Mesothelial cell of epicardium (in vitro differentiated cells): ENCODE results near the gene OBSCN. TPM values are rescaled to one million over a fixed set of nuclear protein-coding genes. Genes with fewer than 3 reads are reported as not detected.

ENCODE experiments used
- DNase-seq, 2 experiments: peaks; one replicate each; pipeline ENCODE4 v3.0.0; 2021; ENCODE audit warnings: low spot score in 2 of 2; ENCODE audit not compliant: unreplicated experiment in 2 of 2
- H3K27ac Mint-ChIP-seq: 2 replicates; pipeline ENCODE4 v1.8.0; 2021; ENCODE audit warnings: mixed read lengths
- H3K27me3 Mint-ChIP-seq: 2 replicates; pipeline ENCODE4 v1.8.0; 2021; ENCODE audit warnings: low read depth, mixed read lengths
- H3K36me3 Mint-ChIP-seq: 2 replicates; pipeline ENCODE4 v1.8.0; 2021; ENCODE audit warnings: mixed read lengths
- H3K4me1 Mint-ChIP-seq: 2 replicates; pipeline ENCODE4 v1.8.0; 2021; ENCODE audit warnings: mixed read lengths
- H3K4me3 Mint-ChIP-seq: 2 replicates; pipeline ENCODE4 v1.8.0; 2021; ENCODE audit warnings: mild to moderate bottlenecking, moderate library complexity, mixed read lengths
- H3K9me3 Mint-ChIP-seq: 2 replicates; pipeline ENCODE4 v1.8.0; 2021; ENCODE audit warnings: mixed read lengths
- CTCF ChIP-seq: fragments of 200-600 bp; sonication (generic); IDR thresholded peaks from one replicate; pipeline ENCODE4 v1.5.0; 2021; ENCODE audit warnings: antibody characterized with exemption; ENCODE audit not compliant: unreplicated experiment
- total RNA-seq: library from RNA; stranded (reverse); gene quantifications from 3 replicates; pipeline ENCODE4 v1.2.1, GENCODE V29; 2021

The OBSCN gene
- total RNA-seq, 1 donor from 2014 or later = 113 TPM

GRCh38 chr1:228350831-228351781 is 143.3 kb downstream of the OBSCN start:
- peaks cover 3% of the 10 kb centered on the region for H3K4me1 Mint-ChIP-seq
- no peaks in the 10 kb centered on the region for H3K9me3 Mint-ChIP-seq
- no peak overlapping the region for H3K4me3 Mint-ChIP-seq
- H3K27me3 Mint-ChIP-seq = no peaks in the 10 kb centered on the region
- no peak overlapping the region for H3K27ac Mint-ChIP-seq
- H3K36me3 Mint-ChIP-seq = peaks cover 1% of the 10 kb centered on the region
- TF ChIP-seq CTCF = no peak
- DNase-seq = no peak

GRCh38 chr1:228351850-228352249 is 144.0 kb downstream of the OBSCN start:
- peaks cover 1% of the 10 kb centered on the region for H3K36me3 Mint-ChIP-seq
- H3K4me3 Mint-ChIP-seq = no peak overlapping the region
- TF ChIP-seq CTCF = no peak
- H3K27me3 Mint-ChIP-seq = no peaks in the 10 kb centered on the region
- no peaks in the 10 kb centered on the region for H3K9me3 Mint-ChIP-seq
- no peak overlapping the region for H3K27ac Mint-ChIP-seq
- H3K4me1 Mint-ChIP-seq = peaks cover 3% of the 10 kb centered on the region
- no peak for DNase-seq

GRCh38 chr1:228352677-228353481 is 145.0 kb downstream of the OBSCN start:
- Mint-ChIP-seq H3K27ac (no peak overlapping the region), H3K27me3 (no peaks in the 10 kb centered on the region), H3K9me3 (no peaks in the 10 kb centered on the region), H3K4me3 (no peak overlapping the region), H3K4me1 (peaks cover 3% of the 10 kb centered on the region), H3K36me3 (peaks cover 1% of the 10 kb centered on the region)
- no peak for TF ChIP-seq CTCF
- no peak for DNase-seq

- DNase-seq = no peak
- no peak overlapping the region for H3K27ac Mint-ChIP-seq
- TF ChIP-seq CTCF = no peak
- peaks cover 3% of the 10 kb centered on the region for H3K36me3 Mint-ChIP-seq
- no peak overlapping the region for H3K4me3 Mint-ChIP-seq
- no peaks in the 10 kb centered on the region for H3K27me3 Mint-ChIP-seq
- H3K9me3 Mint-ChIP-seq = no peaks in the 10 kb centered on the region
- peaks cover 2% of the 10 kb centered on the region for H3K4me1 Mint-ChIP-seq
Observed at GRCh38 chr1:228353601-228354371, 145.9 kb downstream of the OBSCN start.
